Rectal smooth muscle tissue (tissue), 1 donor: ENCODE results near the gene CERS3.

Source experiments
- H3K27ac ChIP-seq: one replicate; pipeline ENCODE4 v1.7.0; 2013; ENCODE audit warnings: low read depth, low read length, inconsistent platforms
- H3K27me3 ChIP-seq: one replicate; pipeline ENCODE4 v1.7.0; 2013; ENCODE audit warnings: low read length; ENCODE audit not compliant: control insufficient read depth, insufficient read depth
- H3K36me3 ChIP-seq: one replicate; pipeline ENCODE4 v1.7.0; 2013; ENCODE audit warnings: low read length; ENCODE audit not compliant: control insufficient read depth, insufficient read depth
- H3K4me1 ChIP-seq: one replicate; pipeline ENCODE4 v1.7.0; 2013; ENCODE audit warnings: low read length; ENCODE audit not compliant: control insufficient read depth, insufficient read depth
- H3K4me3 ChIP-seq: one replicate; pipeline ENCODE4 v1.7.0; 2013; ENCODE audit warnings: low read length
- H3K9ac ChIP-seq: one replicate; pipeline ENCODE4 v1.7.0; 2013; ENCODE audit warnings: low read length

CERS3 gene

GRCh38 chr15:100484443-100484842 lies 44.3 kb downstream of the CERS3 start:
- H3K36me3 ChIP-seq, result no peaks in the 10 kb centered on the region
- no peaks in the 10 kb centered on the region for H3K4me1 ChIP-seq
- no peak overlapping the region for H3K9ac ChIP-seq
- H3K27ac ChIP-seq, result peak overlapping the region; percentile 23
- no peaks in the 10 kb centered on the region for H3K27me3 ChIP-seq
- no peak overlapping the region for H3K4me3 ChIP-seq

DNA sequence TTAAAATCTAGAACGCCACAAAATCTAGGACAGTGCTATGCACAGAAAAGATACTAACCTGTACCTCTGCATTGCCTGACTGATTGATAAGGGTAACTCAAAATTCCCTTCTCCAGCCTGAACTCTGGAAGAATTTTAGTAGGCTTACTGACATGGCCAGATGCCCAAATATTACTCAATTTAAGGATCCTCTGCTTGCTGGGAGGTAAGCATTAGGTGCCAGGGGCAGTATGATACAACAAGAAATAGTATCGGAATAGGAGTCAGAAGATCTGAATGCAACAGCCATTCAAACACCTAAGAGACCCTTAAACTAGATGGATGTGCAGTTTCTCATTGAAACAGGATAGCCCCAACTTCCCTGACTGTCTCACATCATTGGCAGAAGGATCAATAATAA lies 45.4 kb downstream of the CERS3 start:
- no peaks in the 10 kb centered on the region for H3K27me3 ChIP-seq
- no peak overlapping the region for H3K27ac ChIP-seq
- no peaks in the 10 kb centered on the region for H3K4me1 ChIP-seq
- no peak overlapping the region for H3K9ac ChIP-seq
- no peak overlapping the region for H3K4me3 ChIP-seq
- H3K36me3 ChIP-seq, result no peaks in the 10 kb centered on the region

DNA sequence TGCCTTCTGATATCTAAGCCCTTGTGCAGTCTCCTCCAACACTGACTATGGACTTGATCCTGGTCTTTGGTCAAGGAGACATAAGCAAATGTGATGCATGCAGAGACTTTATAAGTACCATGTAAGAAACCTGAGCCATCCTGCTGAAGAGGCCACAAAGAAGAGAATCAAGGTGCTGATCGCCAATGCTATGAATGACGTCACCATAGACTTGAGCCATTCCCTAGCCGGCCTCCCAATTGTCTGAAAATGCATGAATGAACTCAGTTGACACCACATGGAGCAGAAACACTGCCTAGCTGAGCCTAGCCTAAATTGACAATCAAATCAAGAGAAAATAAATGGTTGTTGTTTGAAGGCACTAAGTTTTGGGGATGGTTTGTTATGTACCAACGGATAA lies 51.9 kb downstream of the CERS3 start:
- Histone ChIP-seq H3K36me3 (no peaks in the 10 kb centered on the region), H3K4me1 (no peaks in the 10 kb centered on the region), H3K4me3 (no peak overlapping the region), H3K9ac (no peak overlapping the region), H3K27ac (no peak overlapping the region), H3K27me3 (no peaks in the 10 kb centered on the region)

DNA sequence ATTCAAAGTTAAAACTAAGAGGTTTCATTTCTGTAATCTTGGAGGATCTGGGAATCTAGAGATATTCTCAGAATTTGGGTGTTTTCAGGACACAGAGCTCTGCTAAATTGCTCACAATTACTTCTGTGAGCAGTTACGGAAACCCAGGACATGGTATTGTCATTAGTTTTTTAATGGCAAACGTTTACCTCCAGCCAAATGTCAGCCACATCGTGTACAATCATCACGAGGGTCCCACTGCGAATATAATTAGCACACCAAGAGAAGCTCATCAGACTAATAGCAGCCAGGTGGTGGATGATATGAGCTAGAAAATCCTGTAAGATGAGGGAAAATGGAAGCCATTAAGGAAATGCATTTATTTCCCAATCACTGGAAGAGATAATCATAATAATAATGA lies 56.0 kb downstream of the CERS3 start:
- Histone ChIP-seq H3K4me1 (no peaks in the 10 kb centered on the region), H3K27ac (no peak overlapping the region), H3K36me3 (no peaks in the 10 kb centered on the region), H3K27me3 (no peaks in the 10 kb centered on the region), H3K9ac (no peak overlapping the region), H3K4me3 (no peak overlapping the region)

GRCh38 chr15:100471933-100472332 lies 56.8 kb downstream of the CERS3 start:
- Histone ChIP-seq H3K4me1 (no peaks in the 10 kb centered on the region), H3K4me3 (no peak overlapping the region), H3K9ac (no peak overlapping the region), H3K36me3 (no peaks in the 10 kb centered on the region), H3K27me3 (no peaks in the 10 kb centered on the region), H3K27ac (no peak overlapping the region)

DNA sequence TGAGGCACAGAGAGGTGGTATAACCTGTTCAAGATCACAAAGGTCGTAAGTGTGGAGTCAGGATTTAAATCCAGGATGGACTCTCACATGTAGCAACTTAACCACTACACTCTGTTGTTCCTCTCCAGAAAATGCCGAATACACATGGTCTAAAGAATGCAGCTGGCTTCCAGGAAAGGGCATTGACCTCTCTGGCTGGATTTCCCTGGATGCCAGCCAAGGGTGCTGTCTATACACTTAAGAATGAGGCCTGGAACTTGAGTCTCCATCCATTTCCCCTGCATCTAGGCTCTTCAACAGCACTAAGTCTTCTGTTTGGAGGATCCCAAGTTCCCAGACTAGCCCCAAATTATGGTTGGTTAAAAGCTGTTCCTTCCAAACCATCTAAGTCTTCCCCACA lies 60.5 kb downstream of the CERS3 start:
- H3K4me3 ChIP-seq, result no peak overlapping the region
- H3K27me3 ChIP-seq, result no peaks in the 10 kb centered on the region
- H3K27ac ChIP-seq, result no peak overlapping the region
- H3K36me3 ChIP-seq, result no peaks in the 10 kb centered on the region
- no peak overlapping the region for H3K9ac ChIP-seq
- no peaks in the 10 kb centered on the region for H3K4me1 ChIP-seq

GRCh38 chr15:100466073-100466472 lies 62.7 kb downstream of the CERS3 start:
- Histone ChIP-seq H3K27ac (no peak overlapping the region), H3K9ac (no peak overlapping the region), H3K36me3 (no peaks in the 10 kb centered on the region), H3K4me3 (no peak overlapping the region), H3K27me3 (no peaks in the 10 kb centered on the region), H3K4me1 (no peaks in the 10 kb centered on the region)

DNA sequence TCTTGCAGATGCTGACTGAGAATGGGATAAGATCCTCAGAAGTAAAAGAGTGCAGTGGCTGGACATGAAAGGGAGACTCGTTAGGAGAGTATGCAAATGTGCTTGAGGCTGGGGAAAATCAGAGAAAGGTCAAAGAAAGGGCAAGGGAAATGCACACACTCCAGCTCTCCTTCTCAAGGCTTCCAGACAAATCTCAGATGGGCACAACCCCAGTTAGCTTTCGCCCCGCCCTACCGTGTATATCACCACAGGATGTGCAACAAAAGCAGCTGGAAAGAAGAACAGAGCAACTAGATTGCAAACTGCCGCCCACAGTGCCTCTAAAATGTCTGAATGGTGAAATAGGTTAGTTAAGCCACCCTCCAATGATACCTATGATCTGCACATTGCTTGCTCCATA lies 63.9 kb downstream of the CERS3 start:
- H3K9ac ChIP-seq, result no peak overlapping the region
- H3K27ac ChIP-seq, result no peak overlapping the region

GRCh38 chr15:100464256-100464655 lies 64.5 kb downstream of the CERS3 start:
- H3K27ac ChIP-seq, result no peak overlapping the region
- no peaks in the 10 kb centered on the region for H3K36me3 ChIP-seq
- no peak overlapping the region for H3K9ac ChIP-seq

More for the DNA sequence above, 63.9 kb downstream of the CERS3 start:
- H3K4me3 ChIP-seq, result no peak overlapping the region
- H3K4me1 ChIP-seq, result no peaks in the 10 kb centered on the region
- H3K27me3 ChIP-seq, result no peaks in the 10 kb centered on the region
- H3K36me3 ChIP-seq, result no peaks in the 10 kb centered on the region

GRCh38 chr15:100463515-100463914 lies 65.2 kb downstream of the CERS3 start:
- Histone ChIP-seq H3K36me3 (no peaks in the 10 kb centered on the region), H3K4me1 (no peaks in the 10 kb centered on the region), H3K4me3 (no peak overlapping the region), H3K9ac (no peak overlapping the region), H3K27ac (no peak overlapping the region), H3K27me3 (no peaks in the 10 kb centered on the region)

More at GRCh38 chr15:100464256-100464655, 64.5 kb downstream of the CERS3 start:
- Histone ChIP-seq H3K4me3 (no peak overlapping the region), H3K4me1 (no peaks in the 10 kb centered on the region), H3K27me3 (no peaks in the 10 kb centered on the region)

DNA sequence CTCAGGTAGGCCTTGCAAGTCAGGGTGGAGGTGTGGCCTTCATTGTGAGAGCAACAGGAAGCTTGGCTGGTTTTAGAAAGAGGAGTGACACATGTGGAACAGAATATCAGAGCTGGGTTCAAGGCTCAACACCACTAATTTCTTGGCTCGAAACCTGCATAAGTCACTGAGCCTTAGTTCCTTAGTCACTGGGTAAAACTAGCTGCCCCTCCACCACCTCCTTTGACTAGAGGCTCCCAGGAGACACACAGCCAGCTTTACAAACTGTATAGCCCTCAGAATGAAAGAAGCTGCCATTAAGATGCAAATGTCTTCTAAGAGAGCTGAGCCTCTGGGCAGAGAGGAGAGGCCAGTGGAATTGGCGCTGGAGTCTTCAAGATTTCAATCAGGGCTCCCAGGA lies 67.7 kb downstream of the CERS3 start:
- Histone ChIP-seq H3K27me3 (no peaks in the 10 kb centered on the region), H3K4me3 (no peak overlapping the region), H3K9ac (no peak overlapping the region), H3K27ac (no peak overlapping the region), H3K36me3 (no peaks in the 10 kb centered on the region), H3K4me1 (no peaks in the 10 kb centered on the region)

- Histone ChIP-seq H3K4me3 (no peak overlapping the region), H3K4me1 (no peaks in the 10 kb centered on the region), H3K27me3 (no peaks in the 10 kb centered on the region), H3K36me3 (no peaks in the 10 kb centered on the region), H3K9ac (no peak overlapping the region), H3K27ac (no peak overlapping the region)
Observed at GRCh38 chr15:100457201-100457600, 71.5 kb downstream of the CERS3 start.

DNA sequence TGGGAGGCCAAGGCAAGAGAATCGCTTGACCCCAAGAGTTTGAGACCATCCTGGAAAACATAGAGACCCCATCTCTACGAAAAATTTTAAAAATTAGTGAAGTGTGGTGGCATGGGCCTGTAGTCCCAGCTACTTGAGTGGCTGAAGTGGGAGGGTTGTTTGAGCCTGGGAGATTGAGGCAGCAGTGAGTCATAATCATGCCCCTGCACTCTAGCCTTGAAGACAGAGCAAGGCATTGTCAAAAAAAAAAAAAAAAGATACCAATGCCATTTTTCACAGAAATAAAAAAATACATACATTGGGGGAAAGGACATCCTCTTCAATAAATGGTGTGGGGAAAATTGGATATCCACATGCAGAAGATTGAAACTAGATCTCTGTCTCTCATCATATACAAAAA lies 74.6 kb downstream of the CERS3 start:
- H3K27me3 ChIP-seq, result no peaks in the 10 kb centered on the region
- no peak overlapping the region for H3K9ac ChIP-seq
- H3K36me3 ChIP-seq, result no peaks in the 10 kb centered on the region
- no peaks in the 10 kb centered on the region for H3K4me1 ChIP-seq
- no peak overlapping the region for H3K4me3 ChIP-seq
- no peak overlapping the region for H3K27ac ChIP-seq
